Fibroblast of lung (primary cell): ENCODE data around the gene ADCK1. TPM values are rescaled to one million over a fixed set of nuclear protein-coding genes. Genes with fewer than 3 reads are reported as not detected.
"Not testable (repeated sequence)": the region's sequence is repeated elsewhere in the genome, so short reads cannot be mapped to it uniquely, and the experiment has no call there.

Experiments
- DNase-seq, 2 donors: peaks; one replicate each; pipeline versions ENCODE4 v3.0.0 to v3.0.0-alpha.2; 2010; ENCODE audit warnings: low read depth in 2 of 2
- H2AFZ ChIP-seq: 2 replicates; pipeline ENCODE4 v1.5.1; 2012; ENCODE audit warnings: low read length, control low read depth, inconsistent platforms
- H3K27ac ChIP-seq: 2 replicates; pipeline ENCODE4 v1.5.1; 2011; ENCODE audit warnings: low read length, control low read depth; ENCODE audit not compliant: insufficient read depth
- H3K27me3 ChIP-seq: 2 replicates; pipeline ENCODE4 v1.5.1; 2011; ENCODE audit warnings: mild to moderate bottlenecking, low read length; ENCODE audit not compliant: control insufficient read depth, insufficient read depth
- H3K36me3 ChIP-seq: 2 replicates; pipeline ENCODE4 v1.5.1; 2011; ENCODE audit warnings: low read length; ENCODE audit not compliant: control insufficient read depth, insufficient read depth
- H3K4me1 ChIP-seq: 2 replicates; pipeline ENCODE4 v1.5.1; 2011; ENCODE audit warnings: low read length; ENCODE audit not compliant: control insufficient read depth, insufficient read depth; ENCODE audit errors: extremely low read depth
- H3K4me2 ChIP-seq: 2 replicates; pipeline ENCODE4 v1.5.1; 2011; ENCODE audit warnings: low read length, control low read depth; ENCODE audit not compliant: insufficient read depth; ENCODE audit errors: extremely low read depth
- H3K4me3 ChIP-seq, 4 experiments: fragments of 200-600 bp in 1 of 4; sonication (generic) in 1 of 4; replicated peaks in 1 of 4; 2 replicates each; pipeline ENCODE4 v1.5.1; 2011 to 2016; ENCODE audit warnings: low read length in 4 of 4, low read depth in 3 of 4, mild to moderate bottlenecking in 3 of 4, control low read depth in 2 of 4, inconsistent platforms in 1 of 4, mixed read lengths in 1 of 4; ENCODE audit not compliant: insufficient read depth in 1 of 4; ENCODE audit errors: control extremely low read depth in 1 of 4
- H3K79me2 ChIP-seq: 2 replicates; pipeline ENCODE4 v1.5.1; 2012; ENCODE audit warnings: mild to moderate bottlenecking, low read length, inconsistent platforms; ENCODE audit not compliant: control insufficient read depth, insufficient read depth
- H3K9ac ChIP-seq: 2 replicates; pipeline ENCODE4 v1.5.1; 2011; ENCODE audit warnings: mild to moderate bottlenecking, low read length, control low read depth; ENCODE audit not compliant: insufficient read depth
- H3K9me3 ChIP-seq: 2 replicates; pipeline ENCODE4 v1.5.1; 2012; ENCODE audit warnings: low read depth, low read length; ENCODE audit not compliant: control insufficient read depth, insufficient read depth
- H4K20me1 ChIP-seq: 2 replicates; pipeline ENCODE4 v1.5.1; 2011; ENCODE audit warnings: low read length; ENCODE audit not compliant: control insufficient read depth, insufficient read depth; ENCODE audit errors: extremely low read depth
- EZH2 ChIP-seq: IDR thresholded peaks from 2 replicates; pipeline ENCODE4 v1.5.1; 2012; ENCODE audit warnings: low read length, control low read depth, mild to moderate bottlenecking; ENCODE audit errors: missing control alignments
- polyA plus RNA-seq, 2 donors: library from polyadenylated mRNA; depleted of rRNA in 1 of 2; stranded (reverse) in 1 of 2; unstranded in 1 of 2; fragments of >200 nt; gene quantifications; 2 replicates each; pipeline ENCODE4 v1.2.1, GENCODE V29; 2011 to 2012; ENCODE audit warnings: missing spikeins in 1 of 2
- total RNA-seq: library from RNA; depleted of rRNA; stranded (reverse); fragments of >200 nt; gene quantifications from 2 replicates; pipeline ENCODE4 v1.2.1, GENCODE V29; 2014
- TF ChIP-seq, protein P1 (sequence below), 2 donors: IDR thresholded peaks in 1 of 2; conservative IDR thresholded peaks in 1 of 2; 1 replicate in 1 of 2; 2 replicates in 1 of 2; pipeline ENCODE4 v1.5.1; 2011 to 2012; ENCODE audit warnings: low read length in 2 of 2, control low read depth in 1 of 2, inconsistent platforms in 1 of 2, low read depth in 1 of 2, mild to moderate bottlenecking in 1 of 2

The ADCK1 gene
- total and polyA plus RNA-seq, 2 donors (not counting 1 experiment from before 2014, with no cell fraction given): 4.6 to 4.8 TPM

DNA sequence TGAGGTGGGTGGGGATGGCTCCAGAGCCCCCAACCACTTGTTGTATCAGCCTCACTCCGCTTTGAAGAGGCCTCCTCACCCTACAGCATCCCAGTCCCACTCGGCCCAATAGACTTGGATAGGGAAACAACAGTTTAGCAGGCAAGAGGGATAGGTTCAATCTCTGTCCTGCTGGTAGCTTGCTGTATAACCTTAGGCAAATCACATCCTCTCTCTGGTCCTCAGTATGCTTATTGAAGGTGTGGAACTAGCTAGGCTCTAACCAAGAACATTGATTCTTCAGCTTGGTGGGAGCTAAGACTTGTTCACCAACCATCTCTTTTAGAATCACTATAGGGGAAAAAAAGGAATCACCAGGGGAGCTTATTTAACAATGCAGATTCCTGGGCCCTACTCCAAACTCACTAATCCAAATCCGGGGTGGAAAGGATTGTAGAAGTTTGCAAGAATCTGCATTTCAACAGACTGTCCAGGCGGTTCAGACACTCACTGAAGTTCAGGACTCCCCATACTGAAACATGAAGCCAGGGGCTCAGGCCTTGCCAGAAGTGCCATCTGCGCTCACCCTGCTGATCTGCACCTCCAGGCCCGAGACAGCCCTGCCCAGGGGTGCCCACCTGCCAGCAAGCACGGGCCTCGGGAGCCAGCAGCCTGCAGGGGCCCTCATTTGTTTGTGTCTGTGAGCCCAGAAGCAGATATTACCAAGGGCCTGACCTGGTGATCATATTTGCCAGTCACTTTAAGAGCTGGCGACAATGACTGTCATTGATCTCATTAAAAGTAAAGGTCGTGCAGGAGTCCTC is 113.0 kb downstream of the ADCK1 start:
- Histone ChIP-seq H3K4me1 (no peaks in the 10 kb centered on the region), H3K27ac (no peak overlapping the region), H3K9ac (no peak overlapping the region), H3K36me3 (no peaks in the 10 kb centered on the region), H3K4me2 (no peak overlapping the region), H3K79me2 (no peaks in the 10 kb centered on the region), H3K9me3 (no peaks in the 10 kb centered on the region), H3K27me3 (no peaks in the 10 kb centered on the region), H3K4me3 (no peak overlapping the region), H2AFZ (no peak overlapping the region), H4K20me1 (no peaks in the 10 kb centered on the region)
- DNase-seq: no peak
- no peak for TF ChIP-seq EZH2
- TF ChIP-seq, protein P1, sequence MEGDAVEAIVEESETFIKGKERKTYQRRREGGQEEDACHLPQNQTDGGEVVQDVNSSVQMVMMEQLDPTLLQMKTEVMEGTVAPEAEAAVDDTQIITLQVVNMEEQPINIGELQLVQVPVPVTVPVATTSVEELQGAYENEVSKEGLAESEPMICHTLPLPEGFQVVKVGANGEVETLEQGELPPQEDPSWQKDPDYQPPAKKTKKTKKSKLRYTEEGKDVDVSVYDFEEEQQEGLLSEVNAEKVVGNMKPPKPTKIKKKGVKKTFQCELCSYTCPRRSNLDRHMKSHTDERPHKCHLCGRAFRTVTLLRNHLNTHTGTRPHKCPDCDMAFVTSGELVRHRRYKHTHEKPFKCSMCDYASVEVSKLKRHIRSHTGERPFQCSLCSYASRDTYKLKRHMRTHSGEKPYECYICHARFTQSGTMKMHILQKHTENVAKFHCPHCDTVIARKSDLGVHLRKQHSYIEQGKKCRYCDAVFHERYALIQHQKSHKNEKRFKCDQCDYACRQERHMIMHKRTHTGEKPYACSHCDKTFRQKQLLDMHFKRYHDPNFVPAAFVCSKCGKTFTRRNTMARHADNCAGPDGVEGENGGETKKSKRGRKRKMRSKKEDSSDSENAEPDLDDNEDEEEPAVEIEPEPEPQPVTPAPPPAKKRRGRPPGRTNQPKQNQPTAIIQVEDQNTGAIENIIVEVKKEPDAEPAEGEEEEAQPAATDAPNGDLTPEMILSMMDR (conservative IDR thresholded peaks at IDR 0.05 in 1 of 2, IDR thresholded peaks at IDR 0.05 in 1 of 2; ENCODE audit: low read depth in 1 of 2, low read length in 2 of 2): no peak

DNA sequence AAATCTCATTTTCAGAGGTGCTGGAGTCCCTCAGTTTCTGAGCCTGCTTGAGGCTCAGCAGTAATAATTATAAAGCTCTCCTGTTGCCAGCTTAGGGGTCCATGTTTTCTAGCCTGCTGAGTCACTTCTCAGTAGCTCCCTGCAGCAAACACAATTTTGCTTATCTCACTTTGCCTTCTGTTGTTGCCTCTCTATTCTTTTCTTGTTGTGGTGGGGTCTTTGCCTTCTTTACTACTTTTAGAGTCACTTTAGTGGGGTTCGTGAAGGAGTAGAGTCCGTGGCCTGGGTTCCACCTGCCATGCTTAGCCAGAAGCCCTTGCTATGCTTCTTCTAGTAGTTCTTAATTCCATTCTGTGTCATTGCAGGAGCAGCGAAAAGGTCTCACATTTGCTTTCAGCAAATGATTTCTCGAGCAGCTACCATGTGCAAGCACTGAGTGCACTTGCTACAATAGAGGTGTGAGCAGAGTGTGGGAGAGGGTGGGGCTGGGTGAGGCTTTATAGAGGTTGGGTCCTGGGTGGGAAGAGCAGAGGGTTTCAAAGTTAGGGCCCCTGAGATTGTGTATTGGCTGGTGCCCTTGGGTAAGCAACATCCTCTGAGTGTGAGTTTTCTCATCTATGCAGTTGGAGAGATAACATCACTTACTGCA is 114.3 kb downstream of the ADCK1 start:
- Histone ChIP-seq H3K27me3 (no peaks in the 10 kb centered on the region), H4K20me1 (no peaks in the 10 kb centered on the region), H3K9me3 (no peaks in the 10 kb centered on the region), H3K27ac (no peak overlapping the region), H3K4me2 (no peak overlapping the region), H3K36me3 (no peaks in the 10 kb centered on the region), H3K9ac (no peak overlapping the region), H3K4me1 (no peaks in the 10 kb centered on the region), H3K4me3 (no peak overlapping the region), H2AFZ (no peak overlapping the region), H3K79me2 (no peaks in the 10 kb centered on the region)
- TF ChIP-seq, protein P1 (conservative IDR thresholded peaks at IDR 0.05 in 1 of 2, IDR thresholded peaks at IDR 0.05 in 1 of 2; ENCODE audit: low read depth in 1 of 2, low read length in 2 of 2): no peak
- no peak for TF ChIP-seq EZH2
- no peak for DNase-seq

DNA sequence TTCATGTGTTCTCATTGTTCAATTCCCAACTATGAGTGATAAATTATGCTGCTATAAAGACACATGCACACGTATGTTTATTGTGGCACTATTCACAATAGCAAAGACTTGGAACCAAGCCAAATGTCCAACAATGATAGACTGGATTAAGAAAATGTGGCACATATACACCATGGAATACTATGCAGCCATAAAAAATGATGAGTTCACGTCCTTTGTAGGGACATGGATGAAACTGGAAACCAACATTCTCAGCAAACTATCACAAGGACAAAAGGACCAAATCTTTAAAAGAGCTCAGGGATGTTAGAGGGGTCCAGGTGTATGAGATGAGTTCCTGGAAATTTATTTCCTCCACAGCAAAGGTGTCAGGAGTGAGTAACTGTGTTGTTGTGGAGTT is 115.5 kb downstream of the ADCK1 start:
- not testable (repeated sequence) for H3K9me3 ChIP-seq, DNase-seq, H2AFZ ChIP-seq, H3K36me3 ChIP-seq, H3K9ac ChIP-seq, H3K27me3 ChIP-seq, H3K4me1 ChIP-seq, H4K20me1 ChIP-seq, H3K4me2 ChIP-seq, H3K27ac ChIP-seq, H3K79me2 ChIP-seq, H3K4me3 ChIP-seq
